GM21529 (cell line): ENCODE data around the gene BEX4.

Source experiments
- ATAC-seq: cut with Tn5 transposase; IDR thresholded peaks from one replicate; pipeline ENCODE4 v1.9.1; 2021; ENCODE audit not compliant: unreplicated experiment

Gene BEX4

DNA sequence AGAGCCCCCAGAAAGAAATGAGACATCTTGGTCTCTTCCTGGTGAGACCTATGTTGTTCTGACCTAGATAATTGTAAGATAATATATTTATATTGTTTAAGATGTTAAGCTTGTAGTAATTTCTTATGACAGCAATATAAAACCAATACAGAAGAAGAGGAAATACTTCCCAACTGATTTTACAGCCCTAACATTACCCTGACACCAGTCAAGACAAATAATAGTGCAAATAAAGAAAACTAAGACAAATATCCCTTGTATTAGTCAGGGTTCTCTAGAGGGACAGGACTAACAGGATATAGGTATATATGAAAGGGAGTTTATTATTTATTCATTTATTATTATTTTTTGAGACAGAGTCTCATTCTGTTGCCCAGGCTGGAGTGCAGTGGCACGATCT, 21.4 kb downstream of the BEX4 start:
- ATAC-seq = no peak

DNA sequence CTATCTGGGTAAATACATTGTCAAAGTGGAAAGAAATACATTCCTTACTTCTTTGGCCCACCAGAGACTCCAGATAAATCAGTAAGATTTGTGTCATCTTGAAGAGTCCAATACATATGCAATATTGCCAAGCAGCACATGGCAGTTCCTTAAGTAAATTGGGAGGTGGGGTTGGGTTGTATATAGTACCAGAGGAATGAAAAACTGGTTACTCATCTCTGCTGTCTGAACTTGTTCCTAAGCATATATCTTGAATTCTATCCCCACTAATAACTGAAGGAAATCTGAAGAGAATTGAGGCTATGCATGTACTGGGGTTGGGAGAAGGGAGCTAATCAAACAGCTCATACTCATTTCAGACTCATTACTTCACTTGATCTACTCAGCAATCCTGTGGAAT, 25.2 kb downstream of the BEX4 start:
- no peak for ATAC-seq

DNA sequence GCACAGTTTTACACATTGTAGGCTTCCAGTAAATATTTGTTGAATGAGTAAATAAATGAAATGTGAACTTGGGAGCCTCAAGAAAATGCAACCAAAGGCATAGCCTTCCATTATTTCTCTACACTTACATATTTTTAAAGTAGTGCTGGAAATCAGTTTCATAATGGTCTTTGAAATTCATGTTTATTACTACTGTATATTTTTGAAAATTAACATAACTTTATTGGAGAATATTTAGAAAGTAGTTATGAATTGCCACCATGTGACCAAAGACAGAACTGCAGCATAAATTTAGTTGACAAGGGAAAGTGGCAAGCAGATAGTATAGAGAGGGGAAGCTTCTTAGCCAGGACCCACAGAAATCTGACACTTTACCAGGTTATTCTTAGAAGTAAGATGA, 33.6 kb downstream of the BEX4 start:
- peak; percentile 61 for ATAC-seq

DNA sequence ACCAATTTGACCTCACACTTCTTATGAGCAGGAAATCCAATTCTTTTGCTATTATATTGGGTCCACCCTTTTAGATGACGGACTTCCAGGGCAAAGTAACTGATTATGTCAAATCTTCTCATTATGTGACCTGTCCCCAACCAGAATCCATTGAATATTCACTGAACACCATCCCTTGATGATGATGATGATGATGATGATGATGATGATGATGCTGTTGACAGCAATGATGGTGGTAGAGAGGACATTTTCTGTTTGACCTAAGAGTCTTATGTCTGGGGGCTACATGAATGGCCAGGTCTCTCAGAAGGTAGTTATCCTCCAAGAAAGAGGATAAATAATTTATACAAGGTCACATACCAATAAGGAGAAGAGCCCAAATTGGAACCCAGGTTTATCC, 34.9 kb downstream of the BEX4 start:
- ATAC-seq = no peak

DNA sequence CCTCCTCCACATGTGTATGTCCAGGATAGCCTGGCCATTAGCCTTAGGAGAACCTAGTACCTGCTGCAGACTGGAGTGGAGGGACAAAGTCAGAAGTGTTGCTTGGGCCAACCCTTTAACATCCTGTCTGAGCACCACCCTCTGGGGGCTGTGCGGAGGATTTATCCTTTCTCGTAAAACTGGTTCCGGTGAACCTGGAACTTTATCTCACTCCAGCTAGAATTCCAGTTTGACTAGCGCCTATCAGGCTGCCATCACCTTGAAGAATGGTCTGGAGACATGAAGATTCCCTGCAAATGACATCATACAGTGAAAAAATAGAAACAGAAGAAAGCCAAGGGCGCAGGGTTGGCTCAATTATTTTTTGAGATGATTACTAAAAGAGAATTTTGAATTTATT, 36.1 kb downstream of the BEX4 start:
- no peak for ATAC-seq

DNA sequence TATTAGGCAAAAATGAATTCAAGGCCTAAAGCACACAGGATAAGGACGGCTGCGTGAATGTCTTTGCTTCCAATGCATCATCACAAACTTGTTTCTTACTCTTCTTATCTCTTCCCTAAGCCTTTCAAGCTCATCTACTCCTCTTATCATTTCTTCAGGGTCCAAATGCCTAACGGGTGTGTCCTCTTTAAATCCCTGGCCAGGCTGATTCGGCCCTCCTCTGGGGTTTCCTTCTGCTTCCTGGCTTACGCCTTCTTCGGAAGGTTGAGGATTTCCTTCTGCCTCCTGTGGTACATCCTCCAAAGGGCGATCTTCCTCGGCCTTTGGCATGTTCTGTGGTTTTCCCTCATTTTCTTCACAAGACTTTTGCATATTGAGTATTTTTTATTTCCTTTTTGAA, 38.7 kb downstream of the BEX4 start:
- ATAC-seq = no peak

DNA sequence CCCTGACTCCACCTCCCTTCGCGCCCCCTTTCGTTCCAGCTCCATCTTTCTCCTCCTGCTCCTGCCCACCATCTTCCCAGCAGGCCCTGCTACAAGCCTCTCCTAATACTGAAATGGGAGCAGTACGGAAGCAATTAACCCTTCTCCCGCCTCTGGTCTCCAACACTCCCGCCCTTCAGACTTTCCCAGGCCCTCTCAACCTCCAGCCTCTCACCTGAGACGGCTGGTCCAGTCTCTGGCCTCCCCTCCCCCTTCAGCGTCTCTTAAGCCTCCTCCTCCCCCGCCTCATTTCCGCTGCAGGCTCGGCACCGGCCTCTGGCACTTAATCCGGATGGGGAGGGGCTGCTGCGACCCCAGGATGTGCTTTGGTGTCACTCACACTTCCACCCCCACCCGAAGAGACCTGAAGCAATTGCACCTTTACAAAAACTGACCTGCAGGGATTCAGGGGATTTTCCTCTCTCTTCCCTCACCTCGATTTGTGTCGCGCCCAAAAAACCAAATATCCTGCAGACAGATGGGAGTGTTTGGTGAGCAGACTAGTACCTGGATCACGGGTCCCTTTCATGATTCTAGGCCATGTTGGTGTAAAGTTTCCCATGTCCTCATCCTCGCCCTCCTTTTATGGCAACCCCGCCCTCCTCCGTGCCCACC, 39.4 kb downstream of the BEX4 start:
- peak; percentile 66 for ATAC-seq

DNA sequence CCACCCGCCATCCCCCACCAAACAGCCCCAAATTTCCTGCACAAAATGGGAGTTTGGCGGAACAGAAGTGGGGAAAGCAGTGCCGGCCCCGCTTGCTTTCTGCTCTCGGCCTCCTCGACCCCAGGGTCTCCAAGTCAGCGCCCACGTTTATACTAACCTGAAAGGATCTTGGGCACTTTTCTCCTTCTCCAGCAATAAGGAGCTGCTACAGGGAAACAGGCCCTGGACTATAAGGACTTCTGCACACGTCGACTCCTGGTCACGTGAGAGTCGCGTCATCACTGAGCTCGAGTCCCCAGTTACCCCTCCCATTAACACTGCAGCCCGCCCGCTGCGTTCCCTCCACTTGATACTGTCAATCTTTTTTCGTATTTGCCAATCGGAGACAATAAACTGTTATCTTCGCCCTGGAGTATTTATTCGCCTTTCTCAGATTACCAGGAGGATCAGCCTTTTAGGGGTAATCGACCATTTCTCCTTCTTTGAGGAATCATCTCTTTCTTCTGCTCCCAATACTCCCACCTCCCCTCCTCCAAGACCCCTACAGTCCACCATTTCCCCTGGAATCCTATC, 40.1 kb downstream of the BEX4 start, which contains the start of gene TCEAL8:
TSS of gene TCEAL8 (minus strand) at position 235 of the 573 bp plus-strand sequence. CDS start 1,176 bp downstream, outside the sequence.
- peak; percentile 95 for ATAC-seq

DNA sequence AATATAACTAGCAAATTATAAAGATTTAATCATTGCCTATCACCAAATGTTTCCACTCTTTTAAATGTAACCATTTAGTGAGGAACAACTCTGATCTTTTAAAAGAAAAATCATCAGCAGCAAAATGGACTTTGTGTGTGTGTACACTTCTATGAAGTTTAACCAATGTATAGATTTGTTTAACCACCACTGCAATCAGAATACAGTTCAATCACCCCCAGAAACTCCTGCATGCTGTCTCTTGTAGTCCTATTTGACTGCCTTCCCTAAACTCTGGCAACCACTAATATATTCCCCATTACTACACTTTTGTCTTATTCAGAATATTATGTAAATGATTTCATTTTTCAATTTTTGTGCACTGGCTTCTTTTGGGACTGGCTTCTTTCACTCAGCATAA, 41.7 kb downstream of the BEX4 start:
- no peak for ATAC-seq

DNA sequence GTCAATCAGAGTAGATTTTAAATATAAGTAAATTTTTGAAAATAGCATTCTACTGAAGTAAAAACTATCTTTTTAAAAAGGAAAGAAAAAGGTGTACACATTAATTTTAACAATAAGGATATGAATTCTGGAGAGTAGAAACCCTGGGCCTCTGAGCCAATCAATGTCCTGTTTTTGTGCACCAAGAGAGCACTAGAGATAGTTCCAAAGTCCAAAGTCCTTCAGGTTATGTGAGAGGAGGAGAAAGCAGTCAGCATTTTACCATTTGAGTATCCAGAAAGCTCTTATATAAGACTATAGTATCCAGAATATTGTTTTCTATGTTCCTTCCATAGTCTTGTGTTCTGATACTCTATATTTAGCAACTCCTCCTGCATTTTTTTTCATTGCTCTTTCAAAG, 43.4 kb downstream of the BEX4 start:
- ATAC-seq = no peak
